SK-N-SH treated with all-trans-retinoic acid at 6 μM for 48 hours (cell line): ENCODE measurements around the gene AMDHD2.
"Not testable (repeated sequence)": the region's sequence is repeated elsewhere in the genome, so short reads cannot be mapped to it uniquely, and the experiment has no call there.

Experiments
- ESRRG ChIP-seq: fragments of 250-450 bp; sonication (Bioruptor Pico); IDR thresholded peaks from 2 replicates; pipeline ENCODE4 v1.6.1; 2021; ENCODE audit warnings: mild to moderate bottlenecking
- ISL1 ChIP-seq: fragments of 250-450 bp; sonication (Bioruptor Pico); IDR thresholded peaks from 2 replicates; pipeline ENCODE4 v2.1.2; 2022; ENCODE audit warnings: mild to moderate bottlenecking, moderate library complexity

- TF ChIP-seq ISL1, ESRRG (CRISPR knock-in tag): not testable (repeated sequence)
Measured at GRCh38 chr16:2568573-2568972, 48.4 kb downstream of the AMDHD2 start.
